GM12874 (cell line): ENCODE results near the gene PRKCSH.

Experiments
- TF ChIP-seq, protein P1 (sequence below): IDR thresholded peaks from 2 replicates; pipeline ENCODE4 v1.5.1; 2011; ENCODE audit warnings: low read depth, mild to moderate bottlenecking, control low read depth, low read length, moderate library complexity; ENCODE audit not compliant: insufficient read depth

The PRKCSH gene

GRCh38 chr19:11435057-11435832, at the start of gene PRKCSH, which contains the start of gene ODAD3:
PRKCSH (plus strand) TSS chr19:11435635; CDS start chr19:11436118, 483 bp downstream.
ODAD3 (minus strand) TSS chr19:11435121; CDS start chr19:11435016, 105 bp downstream.
- TF ChIP-seq, protein P1, sequence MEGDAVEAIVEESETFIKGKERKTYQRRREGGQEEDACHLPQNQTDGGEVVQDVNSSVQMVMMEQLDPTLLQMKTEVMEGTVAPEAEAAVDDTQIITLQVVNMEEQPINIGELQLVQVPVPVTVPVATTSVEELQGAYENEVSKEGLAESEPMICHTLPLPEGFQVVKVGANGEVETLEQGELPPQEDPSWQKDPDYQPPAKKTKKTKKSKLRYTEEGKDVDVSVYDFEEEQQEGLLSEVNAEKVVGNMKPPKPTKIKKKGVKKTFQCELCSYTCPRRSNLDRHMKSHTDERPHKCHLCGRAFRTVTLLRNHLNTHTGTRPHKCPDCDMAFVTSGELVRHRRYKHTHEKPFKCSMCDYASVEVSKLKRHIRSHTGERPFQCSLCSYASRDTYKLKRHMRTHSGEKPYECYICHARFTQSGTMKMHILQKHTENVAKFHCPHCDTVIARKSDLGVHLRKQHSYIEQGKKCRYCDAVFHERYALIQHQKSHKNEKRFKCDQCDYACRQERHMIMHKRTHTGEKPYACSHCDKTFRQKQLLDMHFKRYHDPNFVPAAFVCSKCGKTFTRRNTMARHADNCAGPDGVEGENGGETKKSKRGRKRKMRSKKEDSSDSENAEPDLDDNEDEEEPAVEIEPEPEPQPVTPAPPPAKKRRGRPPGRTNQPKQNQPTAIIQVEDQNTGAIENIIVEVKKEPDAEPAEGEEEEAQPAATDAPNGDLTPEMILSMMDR: peak; percentile 95

DNA sequence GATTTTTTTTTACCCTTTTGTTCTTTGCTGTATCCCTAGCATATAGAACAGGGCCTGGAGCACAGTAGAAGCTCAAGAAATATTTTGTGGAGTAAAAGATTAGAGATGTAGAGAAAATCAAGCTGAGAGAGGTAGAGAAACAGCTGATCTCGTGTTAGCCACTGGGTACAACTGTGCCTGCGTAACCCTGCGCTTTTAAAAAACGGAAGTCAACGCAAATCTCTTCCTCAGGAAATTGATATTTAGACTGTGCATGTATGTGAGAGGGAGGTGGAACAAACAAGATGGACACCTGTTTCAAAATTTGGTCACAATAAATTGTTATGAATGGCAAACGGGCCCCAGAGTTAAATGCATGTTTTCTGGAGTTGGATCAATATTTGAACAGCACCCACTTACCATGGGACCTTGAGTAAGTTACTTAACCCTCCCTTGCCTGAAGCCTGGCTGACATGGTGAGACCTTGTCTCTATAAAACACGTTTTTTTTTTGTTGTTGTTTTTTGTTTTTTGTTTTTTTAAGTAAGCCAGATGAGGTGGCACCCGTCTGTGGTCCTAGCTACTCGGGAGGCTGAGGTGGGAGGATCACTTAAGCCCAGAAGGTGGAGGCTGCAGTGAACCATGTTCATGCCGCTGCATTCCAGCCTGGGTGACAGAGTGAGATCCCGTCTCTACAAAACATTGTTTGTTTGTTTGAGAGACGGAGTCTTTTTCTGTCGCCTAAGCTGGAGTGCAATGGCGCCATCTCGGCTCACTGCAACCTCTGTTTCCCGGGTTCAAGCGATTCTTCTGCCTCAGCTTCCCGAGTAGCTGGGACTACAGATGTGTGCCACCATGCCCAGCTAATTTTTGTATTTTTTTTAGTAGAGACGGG, 48.0 kb upstream of the PRKCSH start:
- TF ChIP-seq, protein P1: no peak

GRCh38 chr19:11390359-11390758, 45.1 kb upstream of the PRKCSH start:
- TF ChIP-seq, protein P1: no peak

- TF ChIP-seq, protein P1: no peak
These were observed 44.3 kb upstream of the PRKCSH start for GRCh38 chr19:11390933-11391680.

DNA sequence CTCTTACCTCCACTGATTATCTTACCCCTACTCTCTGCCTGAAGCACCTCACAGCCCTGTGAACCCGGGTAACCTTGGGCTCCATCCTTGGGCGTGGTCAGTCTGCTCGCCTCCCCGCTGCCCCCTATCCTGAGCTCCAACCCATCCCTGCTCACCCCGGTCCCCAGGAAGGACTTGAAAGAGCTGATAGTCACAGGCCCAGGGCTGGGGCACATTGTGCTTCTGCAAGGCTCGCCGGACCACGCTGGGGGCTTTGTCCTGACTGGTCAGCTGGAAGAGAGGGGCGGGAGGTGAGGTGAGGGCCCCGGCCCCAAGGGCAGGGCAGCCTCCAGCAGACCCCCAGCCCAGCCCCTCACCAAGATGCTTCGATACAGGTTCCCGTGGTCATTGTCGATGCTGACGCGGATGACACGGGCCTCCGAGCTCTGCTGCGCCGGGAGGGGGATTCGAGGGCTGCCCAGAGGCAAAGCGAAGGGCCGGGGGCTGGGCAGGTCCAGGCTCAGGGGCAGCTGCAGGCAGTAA, 38.3 kb upstream of the PRKCSH start:
- TF ChIP-seq, protein P1: no peak

GRCh38 chr19:11399667-11400066, 35.8 kb upstream of the PRKCSH start:
- TF ChIP-seq, protein P1: no peak
